Ovary (tissue), 3 donors: Measurements from ENCODE around the gene AQP12A.
"Not testable (repeated sequence)": the region's sequence is repeated elsewhere in the genome, so short reads cannot be mapped to it uniquely, and the experiment has no call there.

Experiments used
- CTCF ChIP-seq, 3 donors: fragments of 450-650 bp in 2 of 3; fragments of 200-600 bp in 1 of 3; IDR thresholded peaks; one replicate each; pipeline versions ENCODE4 v1.5.1 to v1.8.0; 2016 to 2022; ENCODE audit warnings: antibody characterized with exemption in 3 of 3, mild to moderate bottlenecking in 1 of 3
- EP300 ChIP-seq: sonication (generic); formaldehyde crosslinking; IDR thresholded peaks from one replicate; pipeline ENCODE4 v1.6.1; 2017; ENCODE audit warnings: antibody characterized with exemption
- POLR2A ChIP-seq: fragments of 450-650 bp; IDR thresholded peaks from one replicate; pipeline ENCODE4 v1.6.1; 2017; ENCODE audit warnings: antibody characterized with exemption, mild to moderate bottlenecking, moderate library complexity
- donor health status: DM: no; HTN: no; CAD: no.

DNA sequence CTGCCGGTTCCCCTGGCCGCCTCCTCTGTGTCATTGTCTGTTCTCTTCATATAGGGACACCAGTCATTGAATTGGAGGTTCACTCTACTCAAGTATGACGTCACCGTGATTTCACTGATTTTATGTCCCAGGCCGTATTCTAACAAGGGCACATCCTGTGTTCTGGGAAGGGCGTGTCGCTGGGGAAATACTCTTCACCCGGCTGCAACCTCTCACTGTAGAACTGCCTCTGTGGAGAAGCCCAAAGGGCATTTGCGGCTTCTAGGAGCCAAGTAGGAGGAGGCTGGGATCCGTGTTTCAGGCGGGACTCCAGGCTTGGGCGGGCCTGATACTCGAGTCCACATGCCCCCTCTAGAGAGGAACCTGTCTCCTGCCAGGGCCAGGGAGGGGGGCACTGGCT lies 4.8 kb downstream of the AQP12A start:
- not testable (repeated sequence) for TF ChIP-seq POLR2A; CTCF (IDR thresholded peaks at IDR 0.05); EP300
